ENCODE results near the gene GIMAP8. TPM values are rescaled to one million over a fixed set of nuclear protein-coding genes. Genes with fewer than 3 reads are reported as not detected.
A peak's percentile ranks its signal among the peaks of the same experiment; 100 is the strongest.

GIMAP8 gene
- total RNA-seq, 5 donors from 2014 or later (not counting 1 experiment from before 2014, with no cell fraction given): 17.8 to 54.6 (median 50.1) TPM

- H3K36me3 Mint-ChIP-seq: peaks cover 12% of the 10 kb centered on the region
- peaks cover 36 to 55% (median 37%) of the 10 kb centered on the region in 3 donors for H3K4me1 Mint-ChIP-seq
- DNase-seq (peak in 11 of 35 experiments; percentile 17 to 65 (median 22)), ATAC-seq (replicated peaks in 1 of 4) (peak; percentile 25 to 56 (median 32))
- H3K27ac Mint-ChIP-seq: peak overlapping the region; percentile 98 to 99
- H3K9me3 Mint-ChIP-seq: no peaks in the 10 kb centered on the region
- peaks cover 7 to 26% of the 10 kb centered on the region in 2 donors for H3K36me3 ChIP-seq (ENCODE audit: control insufficient read depth in 2 of 2, extremely low read depth in 1 of 2, insufficient read depth in 1 of 2, low read length in 1 of 2)
- H3K27me3 ChIP-seq (replicated peaks in 1 of 2; ENCODE audit: control insufficient read depth in 2 of 2, extremely low read depth in 1 of 2, insufficient read depth in 2 of 2, low read length in 1 of 2): no peaks in the 10 kb centered on the region
- peaks cover 8 to 39% of the 10 kb centered on the region in 2 experiments for H3K4me1 ChIP-seq (ENCODE audit: control insufficient read depth in 1 of 2, extremely low read depth in 1 of 2, insufficient read depth in 2 of 2, low read length in 2 of 2)
- peak overlapping the region; percentile 82 for H3K27ac ChIP-seq (ENCODE audit: low read length)
- peak overlapping the region; percentile 91 to 94 (median 92) for H3K4me3 Mint-ChIP-seq
- POLR2A ChIA-PET: interaction anchor here (0.5 to 1.0 kb wide), 2 partner anchors 18 to 214 kb away, joined by 3 to 4 read pairs; no protein-coding TSS in a partner anchor
- no peaks in the 10 kb centered on the region for H3K9me3 ChIP-seq
- H3K27me3 Mint-ChIP-seq: no peaks in the 10 kb centered on the region
- 21% methylated on average over 5 of the region's 10 CpGs for WGBS (ENCODE audit: insufficient coverage)
- CTCF ChIA-PET: interaction anchor here (0.6 to 2.4 kb wide), 9 partner anchors 12 to 61 kb away, joined by 3 to 7 read pairs (median 4); no protein-coding TSS in a partner anchor
- H3K4me3 ChIP-seq (ENCODE audit: control insufficient read depth in 1 of 2, extremely low read depth in 1 of 2, low read length in 1 of 2): peak overlapping the region; percentile 80 to 88
These were observed 43.6 kb upstream of the GIMAP8 start for GRCh38 chr7:150406567-150407421.

- no peak overlapping the region for H3K27ac ChIP-seq (ENCODE audit: low read length)
- H3K36me3 Mint-ChIP-seq: peaks cover 15% of the 10 kb centered on the region
- H3K4me3 ChIP-seq (ENCODE audit: control insufficient read depth in 1 of 2, extremely low read depth in 1 of 2, low read length in 1 of 2): no peak overlapping the region
- no peak for DNase-seq
- ChIA-PET POLR2A (no interaction called here), CTCF (interaction anchor here (1.0 to 2.4 kb wide), 6 partner anchors 11 to 62 kb away, joined by 3 to 7 read pairs (median 4); no protein-coding TSS in a partner anchor)
- no peak for ATAC-seq (replicated peaks in 1 of 4)
- H3K4me3 Mint-ChIP-seq: no peak overlapping the region
- H3K9me3 Mint-ChIP-seq: no peaks in the 10 kb centered on the region
- 98% methylated on average over 72 of the region's 91 CpGs for WGBS (ENCODE audit: insufficient coverage)
- no peaks in the 10 kb centered on the region for H3K9me3 ChIP-seq
- H3K36me3 ChIP-seq (ENCODE audit: control insufficient read depth in 2 of 2, extremely low read depth in 1 of 2, insufficient read depth in 1 of 2, low read length in 1 of 2): peaks cover 7 to 30% of the 10 kb centered on the region in 2 donors
- H3K4me1 Mint-ChIP-seq: peaks cover 36 to 52% (median 37%) of the 10 kb centered on the region in 3 donors
- no peaks in the 10 kb centered on the region for H3K27me3 ChIP-seq (replicated peaks in 1 of 2; ENCODE audit: control insufficient read depth in 2 of 2, extremely low read depth in 1 of 2, insufficient read depth in 2 of 2, low read length in 1 of 2)
- no peaks in the 10 kb centered on the region for H3K27me3 Mint-ChIP-seq
- peaks cover 8 to 39% of the 10 kb centered on the region in 2 experiments for H3K4me1 ChIP-seq (ENCODE audit: control insufficient read depth in 1 of 2, extremely low read depth in 1 of 2, insufficient read depth in 2 of 2, low read length in 2 of 2)
- peak overlapping the region in 1 of 2 donors; percentile 83 for H3K27ac Mint-ChIP-seq
These were observed 42.6 kb upstream of the GIMAP8 start for GRCh38 chr7:150407588-150408392.

GRCh38 chr7:150408393-150409299, 41.8 kb upstream of the GIMAP8 start:
- peak overlapping the region in 2 of 3 donors; percentile 24 to 32 for H3K4me3 Mint-ChIP-seq
- DNase-seq (no peak), ATAC-seq (replicated peaks in 1 of 4) (no peak)
- ChIA-PET POLR2A (no interaction called here), CTCF (no interaction called here)
- Histone ChIP-seq H3K27me3 (replicated peaks in 1 of 2; ENCODE audit: control insufficient read depth in 2 of 2, extremely low read depth in 1 of 2, insufficient read depth in 2 of 2, low read length in 1 of 2) (no peaks in the 10 kb centered on the region), H3K9me3 (no peaks in the 10 kb centered on the region), H3K36me3 (ENCODE audit: control insufficient read depth in 2 of 2, extremely low read depth in 1 of 2, insufficient read depth in 1 of 2, low read length in 1 of 2) (peaks cover 7 to 30% of the 10 kb centered on the region in 2 donors), H3K4me3 (ENCODE audit: control insufficient read depth in 1 of 2, extremely low read depth in 1 of 2, low read length in 1 of 2) (no peak overlapping the region), H3K27ac (ENCODE audit: low read length) (no peak overlapping the region), H3K4me1 (ENCODE audit: control insufficient read depth in 1 of 2, extremely low read depth in 1 of 2, insufficient read depth in 2 of 2, low read length in 2 of 2) (peaks cover 8 to 35% of the 10 kb centered on the region in 2 experiments)
- H3K27me3 Mint-ChIP-seq: no peaks in the 10 kb centered on the region
- H3K27ac Mint-ChIP-seq: peak overlapping the region; percentile 83 to 89
- peaks cover 21% of the 10 kb centered on the region for H3K36me3 Mint-ChIP-seq
- peaks cover 33 to 44% (median 34%) of the 10 kb centered on the region in 3 donors for H3K4me1 Mint-ChIP-seq
- H3K9me3 Mint-ChIP-seq: no peaks in the 10 kb centered on the region
- 97% methylated on average over 10 of the region's 22 CpGs for WGBS (ENCODE audit: insufficient coverage)

- Mint-ChIP-seq H3K27ac (peak overlapping the region; percentile 83 to 89), H3K4me1 (peaks cover 26 to 35% (median 26%) of the 10 kb centered on the region in 3 donors), H3K27me3 (no peaks in the 10 kb centered on the region), H3K4me3 (no peak overlapping the region), H3K9me3 (no peaks in the 10 kb centered on the region), H3K36me3 (peaks cover 21% of the 10 kb centered on the region)
- peaks cover 7 to 30% of the 10 kb centered on the region in 2 donors for H3K36me3 ChIP-seq (ENCODE audit: control insufficient read depth in 2 of 2, extremely low read depth in 1 of 2, insufficient read depth in 1 of 2, low read length in 1 of 2)
- WGBS (ENCODE audit: insufficient coverage): 86% methylated on average over 8 of the region's 10 CpGs
- H3K27me3 ChIP-seq (replicated peaks in 1 of 2; ENCODE audit: control insufficient read depth in 2 of 2, extremely low read depth in 1 of 2, insufficient read depth in 2 of 2, low read length in 1 of 2): no peaks in the 10 kb centered on the region
- ATAC-seq (replicated peaks in 1 of 4) (no peak), DNase-seq (no peak)
- CTCF ChIA-PET: no interaction called here
- H3K4me1 ChIP-seq (ENCODE audit: control insufficient read depth in 1 of 2, extremely low read depth in 1 of 2, insufficient read depth in 2 of 2, low read length in 2 of 2): peaks cover 8 to 27% of the 10 kb centered on the region in 2 experiments
- POLR2A ChIA-PET: no interaction called here
- H3K27ac ChIP-seq (ENCODE audit: low read length): no peak overlapping the region
- H3K4me3 ChIP-seq (ENCODE audit: control insufficient read depth in 1 of 2, extremely low read depth in 1 of 2, low read length in 1 of 2): no peak overlapping the region
- no peaks in the 10 kb centered on the region for H3K9me3 ChIP-seq
These were observed 41.0 kb upstream of the GIMAP8 start for GRCh38 chr7:150409300-150410030.

DNA sequence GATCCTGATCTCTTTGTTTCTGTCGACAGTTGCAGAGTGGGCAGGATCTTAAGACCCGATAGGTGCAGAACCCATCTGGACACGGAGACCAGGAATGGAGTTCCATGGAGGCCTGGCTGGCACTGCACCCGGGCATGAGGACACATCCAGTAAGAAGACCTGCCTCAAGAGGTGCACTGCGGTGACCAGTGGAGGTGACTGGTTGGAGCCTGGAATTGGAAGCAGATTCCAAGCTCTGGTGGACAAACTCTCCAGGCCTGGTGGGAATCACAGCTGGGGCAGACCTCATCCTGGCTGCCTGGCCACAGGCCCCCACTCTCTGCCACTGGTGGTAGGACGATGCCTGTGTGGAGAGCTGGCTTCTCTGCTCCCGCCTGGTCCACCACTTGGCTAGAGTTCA, 40.3 kb upstream of the GIMAP8 start:
- no peak overlapping the region for H3K4me3 Mint-ChIP-seq
- DNase-seq (no peak), ATAC-seq (replicated peaks in 1 of 4) (no peak)
- ChIA-PET POLR2A (no interaction called here), CTCF (no interaction called here)
- no peak overlapping the region for H3K4me3 ChIP-seq (ENCODE audit: control insufficient read depth in 1 of 2, extremely low read depth in 1 of 2, low read length in 1 of 2)
- H3K27ac ChIP-seq (ENCODE audit: low read length): no peak overlapping the region
- no peaks in the 10 kb centered on the region for H3K9me3 ChIP-seq
- no peaks in the 10 kb centered on the region for H3K27me3 ChIP-seq (replicated peaks in 1 of 2; ENCODE audit: control insufficient read depth in 2 of 2, extremely low read depth in 1 of 2, insufficient read depth in 2 of 2, low read length in 1 of 2)
- 97% methylated on average over 6 of the region's 7 CpGs for WGBS (ENCODE audit: insufficient coverage)
- H3K27me3 Mint-ChIP-seq: no peaks in the 10 kb centered on the region
- H3K9me3 Mint-ChIP-seq: no peaks in the 10 kb centered on the region
- H3K36me3 ChIP-seq (ENCODE audit: control insufficient read depth in 2 of 2, extremely low read depth in 1 of 2, insufficient read depth in 1 of 2, low read length in 1 of 2): peaks cover 7 to 30% of the 10 kb centered on the region in 2 donors
- peaks cover 24 to 33% (median 24%) of the 10 kb centered on the region in 3 donors for H3K4me1 Mint-ChIP-seq
- no peak overlapping the region for H3K27ac Mint-ChIP-seq
- peaks cover 8 to 23% of the 10 kb centered on the region in 2 experiments for H3K4me1 ChIP-seq (ENCODE audit: control insufficient read depth in 1 of 2, extremely low read depth in 1 of 2, insufficient read depth in 2 of 2, low read length in 2 of 2)
- peaks cover 21% of the 10 kb centered on the region for H3K36me3 Mint-ChIP-seq
